Right kidney (tissue), 1 donor: ENCODE results near the gene WNT9A.
"Not testable (repeated sequence)": the region's sequence is repeated elsewhere in the genome, so short reads cannot be mapped to it uniquely, and the experiment has no call there.

Source experiments
- DNase-seq: peaks from one replicate; pipeline ENCODE4 v3.0.0-alpha.2; 2016

Gene WNT9A

GRCh38 chr1:227886503-227886961 lies 61.2 kb downstream of the WNT9A start:
- no peak for DNase-seq

DNA sequence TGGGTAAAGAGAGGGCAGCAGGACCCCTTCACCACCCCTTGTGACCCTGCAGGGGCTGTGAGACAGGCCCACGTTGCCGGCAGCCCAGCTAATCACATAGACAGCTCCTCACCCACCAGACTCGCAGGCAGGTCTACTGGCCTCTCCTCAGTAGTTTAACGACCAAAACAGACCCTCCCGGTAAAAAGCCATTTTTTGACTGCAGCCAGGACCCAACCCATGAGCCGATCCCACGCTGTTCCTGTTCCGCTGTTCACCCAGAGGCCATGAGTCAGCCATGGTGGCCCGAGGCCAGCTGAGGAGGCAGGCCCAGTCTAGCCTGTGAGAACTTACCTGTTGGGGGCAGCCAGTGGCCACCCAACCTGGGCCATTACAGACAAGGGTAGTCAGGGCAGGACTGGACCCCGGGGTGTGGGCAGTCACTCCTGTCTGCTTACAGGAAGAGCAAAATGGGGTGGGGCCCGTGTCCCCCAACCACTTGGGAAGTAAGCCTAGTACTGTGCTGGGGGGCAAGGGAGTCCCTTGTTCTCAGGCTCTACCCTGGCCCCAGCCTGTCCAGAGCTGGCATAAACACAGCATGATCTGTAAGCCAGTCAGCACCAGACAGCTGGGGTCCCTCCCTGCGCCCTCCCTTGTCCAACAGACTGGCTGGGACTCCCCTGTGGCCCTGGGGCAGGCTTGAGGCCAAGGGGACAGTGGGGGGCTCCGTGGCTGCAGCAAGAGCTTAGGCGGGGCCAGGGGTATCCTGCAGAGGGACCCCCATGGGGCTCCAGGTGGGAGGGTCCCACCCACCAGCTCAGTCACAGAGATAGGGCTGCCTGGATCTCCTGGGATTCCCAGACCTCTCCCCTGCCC lies 61.9 kb downstream of the WNT9A start:
- DNase-seq: no peak

DNA sequence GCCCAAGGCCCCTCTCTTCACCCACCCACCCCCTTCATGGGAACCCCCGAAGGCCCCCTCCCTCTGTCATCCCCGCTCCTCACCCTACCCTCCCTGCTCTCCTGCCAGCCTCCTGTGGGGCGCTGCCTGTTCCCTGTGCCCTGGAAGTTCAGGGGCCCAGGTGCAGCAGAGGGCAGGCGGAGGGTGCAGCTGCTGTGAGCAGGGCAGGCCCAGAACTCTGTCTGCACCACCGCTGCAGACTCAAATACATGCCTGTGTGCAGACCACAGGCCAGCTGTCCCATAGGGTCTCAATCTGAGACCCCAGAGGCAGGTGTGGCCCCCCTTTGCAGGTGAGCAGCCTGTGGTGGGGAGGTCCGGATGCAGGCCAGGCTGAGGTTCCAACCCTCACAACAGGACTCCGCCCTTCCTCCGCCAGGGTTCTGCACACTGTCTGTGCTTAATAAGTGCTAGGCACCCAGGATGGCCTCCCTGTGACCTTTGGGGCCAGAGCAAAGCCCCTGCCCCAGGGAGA lies 62.5 kb downstream of the WNT9A start:
- DNase-seq: no peak

- no peak for DNase-seq
These were observed 63.2 kb downstream of the WNT9A start for GRCh38 chr1:227884370-227885134.

DNA sequence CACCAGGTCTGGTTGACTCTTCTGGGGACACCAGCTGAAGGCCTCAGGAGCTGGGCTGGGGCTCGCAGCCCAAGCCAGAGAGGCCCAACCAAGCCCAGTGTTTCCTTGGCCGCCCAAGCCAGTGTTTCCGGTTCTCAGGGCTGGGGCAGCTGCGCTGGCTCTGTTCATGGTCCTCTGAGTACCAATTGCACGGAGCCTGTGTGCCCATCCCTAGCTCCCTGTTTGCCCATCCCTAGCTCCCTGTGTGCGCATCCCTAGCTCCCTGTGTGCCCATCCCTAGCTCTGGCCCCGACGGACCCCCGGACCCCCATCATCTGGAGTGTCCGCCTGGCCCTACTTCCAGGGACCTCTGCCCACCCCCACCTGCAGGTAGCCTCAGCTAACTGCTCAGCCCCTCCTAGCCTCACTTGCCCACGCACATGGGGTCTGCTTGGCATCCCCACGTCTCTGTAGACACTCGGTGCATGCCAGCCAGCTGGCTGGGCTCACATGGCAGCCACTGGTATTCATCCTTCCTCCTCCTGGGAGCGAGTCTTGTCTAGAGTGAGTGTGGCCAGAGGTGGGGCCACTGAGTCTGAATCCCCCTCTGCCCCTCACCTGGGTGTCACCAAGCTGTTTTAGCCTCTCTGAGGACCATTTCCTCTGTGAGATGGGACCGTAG lies 64.0 kb downstream of the WNT9A start:
- DNase-seq: no peak

- no peak for DNase-seq
These were observed 64.6 kb downstream of the WNT9A start for GRCh38 chr1:227883073-227883520.

GRCh38 chr1:227880342-227880924 lies 67.3 kb downstream of the WNT9A start:
- DNase-seq: no peak

- not testable (repeated sequence) for DNase-seq
These were observed 69.9 kb downstream of the WNT9A start for GRCh38 chr1:227877810-227878209.

- DNase-seq: not testable (repeated sequence)
These were observed 75.8 kb downstream of the WNT9A start for GRCh38 chr1:227871892-227872291.

GRCh38 chr1:227870366-227870765 lies 77.4 kb downstream of the WNT9A start:
- no peak for DNase-seq

- DNase-seq: no peak
These were observed 77.9 kb downstream of the WNT9A start for GRCh38 chr1:227869851-227870305.

DNA sequence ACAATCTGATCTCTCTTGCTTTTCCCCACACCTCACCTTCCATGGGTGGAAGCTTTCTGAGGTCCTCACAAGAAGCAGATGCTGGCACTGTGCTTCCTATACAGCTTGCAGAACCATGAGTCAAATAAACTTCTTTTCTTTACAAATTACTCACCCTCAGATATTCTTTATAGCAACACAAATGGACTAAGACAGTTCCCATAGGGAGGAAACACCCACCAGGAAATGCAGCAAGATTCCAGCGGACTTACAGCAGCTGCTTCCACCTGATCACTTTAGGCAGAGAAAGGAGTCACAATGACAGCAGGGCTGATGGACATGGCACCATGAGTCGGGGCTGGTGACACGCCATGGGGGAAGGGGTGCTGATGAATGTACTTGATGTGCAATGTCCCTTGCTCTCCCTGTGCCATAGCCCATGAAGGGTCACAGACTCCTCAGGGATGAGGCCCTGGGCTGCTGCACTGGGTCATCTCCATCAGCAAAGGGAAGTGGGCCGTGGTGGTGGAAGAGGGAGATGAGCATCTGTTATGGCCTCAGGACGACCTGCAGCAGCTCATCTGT lies 78.4 kb downstream of the WNT9A start:
- DNase-seq: no peak
